Panc1 (cell line): Measurements from ENCODE around the gene MRPL57. TPM values are rescaled to one million over a fixed set of nuclear protein-coding genes. Genes with fewer than 3 reads are reported as not detected.
"Not testable (repeated sequence)": the region's sequence is repeated elsewhere in the genome, so short reads cannot be mapped to it uniquely, and the experiment has no call there.

Experiments used
- ATAC-seq: fragments of 200-7000 bp; cut with Tn5 transposase; 2 replicates; pipeline ENCODE4 v1.9.1; 2020; ENCODE audit warnings: mild to moderate bottlenecking, moderate library complexity
- BruUV-seq: library from RNA; stranded (reverse); fragments of 400-500 nt; replicated peaks from 2 replicates; lab custom pipeline; 2021; lab: Mats Ljungman, UMichigan
- CTCF ChIA-PET: fragments of 300-600 bp; sonication (Branson Sonifier 250); formaldehyde crosslinking; loops from one replicate; lab custom pipeline; 2022; ENCODE audit warnings: antibody characterized with exemption; lab: Charles Lee
- POLR2A ChIA-PET: fragments of 300-600 bp; sonication (Branson Sonifier 250); formaldehyde crosslinking; loops from one replicate; lab custom pipeline; 2022; ENCODE audit warnings: antibody characterized with exemption; lab: Charles Lee
- DNase-seq: peaks from one replicate; pipeline ENCODE4 v3.0.0-alpha.2; 2010; ENCODE audit warnings: low read depth, low spot score
- H3K27ac ChIP-seq: 2 replicates; pipeline ENCODE4 v1.5.1; 2011; ENCODE audit warnings: mild to moderate bottlenecking, low read length, inconsistent platforms
- H3K27me3 ChIP-seq: fragments of 200-500 bp; sonication (Bioruptor generic); 2 replicates; pipeline ENCODE4 v1.6.0; 2014; ENCODE audit warnings: low read length, inconsistent platforms; ENCODE audit not compliant: control insufficient read depth, insufficient read depth
- H3K36me3 ChIP-seq: fragments of 200-500 bp; sonication (Bioruptor generic); 2 replicates; pipeline ENCODE4 v1.5.1; 2014; ENCODE audit warnings: inconsistent platforms, mild to moderate bottlenecking, low read length, moderate library complexity; ENCODE audit not compliant: control insufficient read depth, insufficient read depth
- H3K4me1 ChIP-seq: 2 replicates; pipeline ENCODE4 v1.5.1; 2011; ENCODE audit warnings: inconsistent platforms, mild to moderate bottlenecking, low read length, moderate library complexity; ENCODE audit not compliant: control insufficient read depth, insufficient read depth
- H3K4me3 ChIP-seq, 2 experiments: 2 replicates each; pipeline ENCODE4 v1.5.1; 2011 to 2012; ENCODE audit warnings: low read depth in 2 of 2, low read length in 2 of 2, mild to moderate bottlenecking in 2 of 2, inconsistent platforms in 1 of 2, moderate library complexity in 1 of 2
- H3K9me3 ChIP-seq: fragments of 200-500 bp; sonication (Bioruptor generic); 2 replicates; pipeline ENCODE4 v1.5.1; 2014; ENCODE audit warnings: low read depth, mild to moderate bottlenecking, inconsistent platforms, low read length, moderate library complexity; ENCODE audit not compliant: control insufficient read depth, insufficient read depth
- CTCF ChIP-seq: fragments of 450-650 bp; IDR thresholded peaks from 2 replicates; pipeline ENCODE4 v1.5.1; 2017; ENCODE audit warnings: mild to moderate bottlenecking
- POLR2AphosphoS5 ChIP-seq: IDR thresholded peaks from 2 replicates; pipeline ENCODE4 v1.6.1; 2012; ENCODE audit warnings: mild to moderate bottlenecking, low read depth, low read length, moderate library complexity
- REST ChIP-seq, 2 experiments: IDR thresholded peaks; 2 replicates each; pipeline ENCODE4 v1.6.1; 2011 to 2012; ENCODE audit warnings: low read depth in 2 of 2, control low read depth in 1 of 2, low read length in 1 of 2, mild to moderate bottlenecking in 1 of 2, moderate library complexity in 1 of 2; ENCODE audit not compliant: insufficient read depth in 1 of 2
- SIN3A ChIP-seq: IDR thresholded peaks from 2 replicates; pipeline ENCODE4 v1.6.1; 2012; ENCODE audit warnings: low read depth, mild to moderate bottlenecking, low read length, moderate library complexity, borderline replicate concordance; ENCODE audit not compliant: insufficient read depth
- TCF7L2 ChIP-seq: IDR thresholded peaks from 2 replicates; pipeline ENCODE4 v1.6.1; 2011; ENCODE audit warnings: mild to moderate bottlenecking, low read depth, low read length, inconsistent platforms
- in situ Hi-C: cut with HindIII; loops from 2 replicates; pipeline ENCODE4 v1.10.0; 2016; ENCODE audit warnings: low sequenced_read_pairs, low pct_unique_long_range_greater_than_20kb
- intact Hi-C: fragments of 100-400 bp; cut with micrococcal nuclease; formaldehyde crosslinking; loops from one replicate; pipeline ENCODE4 v1.10.0; 2022; ENCODE audit not compliant: unreplicated experiment
- total RNA-seq: library from RNA; stranded (reverse); gene quantifications from one replicate; pipeline ENCODE4 v1.2.1, GENCODE V29; 2021; ENCODE audit not compliant: unreplicated experiment

MRPL57 gene
- total RNA-seq, 1 experiment from 2014 or later: 14.0 TPM

GRCh38 chr13:21152251-21152899 lies 24.1 kb upstream of the MRPL57 start:
- Histone ChIP-seq H3K27ac (no peak overlapping the region), H3K36me3 (no peaks in the 10 kb centered on the region; the same call in 1 of the 2 replicates), H3K4me1 (no peaks in the 10 kb centered on the region), H3K27me3 (no peaks in the 10 kb centered on the region), H3K4me3 (no peak overlapping the region), H3K9me3 (no peaks in the 10 kb centered on the region)
- in situ Hi-C loops: no loop called here
- BruUV-seq: no TSS peak
- intact Hi-C loops: no loop called here
- no peak for ATAC-seq
- DNase-seq: no peak
- TF ChIP-seq REST (IDR thresholded peaks at IDR 0.05; ENCODE audit: insufficient read depth in 1 of 2, low read depth in 2 of 2, low read length in 1 of 2): no peak
- no peak for TF ChIP-seq SIN3A
- no peak for TF ChIP-seq TCF7L2
- no peak for TF ChIP-seq POLR2AphosphoS5
- no peak for TF ChIP-seq CTCF
- CTCF ChIA-PET: no interaction called here
- POLR2A ChIA-PET: no interaction called here

- TF ChIP-seq CTCF: no peak
- TF ChIP-seq TCF7L2: no peak
- TF ChIP-seq REST (IDR thresholded peaks at IDR 0.05; ENCODE audit: insufficient read depth in 1 of 2, low read depth in 2 of 2, low read length in 1 of 2): no peak
- TF ChIP-seq SIN3A: no peak
- TF ChIP-seq POLR2AphosphoS5: no peak
- BruUV-seq: no TSS peak
- H3K27me3 ChIP-seq: no peaks in the 10 kb centered on the region
- in situ Hi-C loops (no loop called here), intact Hi-C loops (no loop called here)
- DNase-seq (peak; percentile 55), ATAC-seq (no peak)
- ChIA-PET POLR2A (no interaction called here), CTCF (no interaction called here)
- no peaks in the 10 kb centered on the region for H3K9me3 ChIP-seq
- H3K4me1 ChIP-seq: no peaks in the 10 kb centered on the region; the same call in 1 of the 2 replicates
- peaks cover 8% of the 10 kb centered on the region; the same call in 1 of the 2 replicates for H3K36me3 ChIP-seq
- H3K27ac ChIP-seq: no peak overlapping the region
- H3K4me3 ChIP-seq: no peak overlapping the region
Observed at GRCh38 chr13:21164631-21165030, 11.8 kb upstream of the MRPL57 start.

DNA sequence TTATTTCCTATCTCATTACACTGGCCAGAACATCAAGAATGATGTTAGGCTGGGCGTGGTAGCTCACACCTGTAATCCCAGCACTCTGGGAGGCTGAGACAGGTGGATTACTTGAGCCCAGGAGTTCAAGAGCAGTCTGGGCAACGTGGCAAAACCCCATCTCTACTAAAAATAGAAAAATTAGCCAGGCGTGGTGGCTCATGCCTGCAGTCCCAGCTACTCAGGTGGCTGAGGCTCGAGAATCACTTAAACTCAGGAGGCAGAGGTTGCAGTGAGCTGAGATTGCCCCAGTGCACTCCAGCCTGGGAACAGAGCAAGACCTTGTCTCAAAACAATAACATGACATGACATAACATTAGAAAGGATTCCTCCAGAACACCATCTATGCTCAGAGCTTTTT lies 10.9 kb upstream of the MRPL57 start:
- H3K9me3 ChIP-seq, H3K4me3 ChIP-seq, H3K27ac ChIP-seq, in situ Hi-C loops, H3K27me3 ChIP-seq, H3K36me3 ChIP-seq, CTCF ChIA-PET, intact Hi-C loops, H3K4me1 ChIP-seq, DNase-seq, ATAC-seq, BruUV-seq: not testable (repeated sequence)
- POLR2A ChIA-PET: interaction anchor here (0.6 kb wide), 1 partner anchor 11 kb away, joined by 5 read pairs; no protein-coding TSS in a partner anchor
